NCI-H1092 treated with DMSO at 0.1 percent for 48 hours (cell line): Measurements from ENCODE around the gene RASGEF1C.
"Not testable (repeated sequence)": the region's sequence is repeated elsewhere in the genome, so short reads cannot be mapped to it uniquely, and the experiment has no call there.

Source experiments
- DNase-seq: peaks from one replicate; lab custom pipeline; 2025; lab: John Stamatoyannopoulos, UW

The RASGEF1C gene

DNA sequence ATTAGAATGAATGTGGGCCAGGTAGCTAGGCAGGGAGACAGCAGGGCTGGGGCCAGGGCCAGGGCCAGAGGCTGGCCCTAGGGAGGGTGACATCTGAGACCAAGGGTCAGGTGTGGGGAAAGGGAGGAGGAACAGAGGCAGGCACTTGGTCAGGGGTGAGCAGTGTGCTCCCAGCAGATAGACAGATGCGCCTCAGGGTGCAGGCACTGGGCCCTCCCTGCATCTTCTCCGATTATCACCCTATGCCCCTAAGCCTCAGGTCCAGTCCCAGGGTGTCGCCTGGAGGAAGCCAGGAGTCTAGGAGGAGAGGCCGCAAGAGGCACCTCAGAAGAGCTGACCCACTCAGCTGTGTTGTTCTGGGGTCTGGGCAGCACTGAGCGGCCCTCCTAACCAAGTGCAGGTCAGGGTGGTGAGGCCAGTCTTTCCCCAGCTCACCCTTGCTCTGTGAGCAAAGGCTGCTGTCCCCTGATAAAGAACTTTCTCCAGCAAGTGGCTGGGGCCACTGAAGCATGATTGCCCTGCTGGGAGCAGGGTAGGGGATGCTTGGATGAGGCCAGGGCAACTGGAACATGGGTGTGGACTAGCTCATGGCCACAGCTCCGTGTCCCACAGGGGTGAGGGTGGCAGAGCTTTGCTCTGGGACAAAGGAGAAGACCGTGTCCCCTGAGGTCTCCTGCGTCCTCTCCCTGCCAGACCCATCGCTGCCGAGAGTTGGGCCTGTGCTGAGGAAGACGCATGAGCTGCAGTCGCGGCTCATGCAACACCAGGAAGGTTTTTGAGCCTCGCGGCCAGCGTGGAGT lies 2.1 kb upstream of the RASGEF1C start:
- DNase-seq, result no peak

- DNase-seq, result not testable (repeated sequence)
These were observed 1.1 kb upstream of the RASGEF1C start for GRCh38 chr5:180210077-180210476.

DNA sequence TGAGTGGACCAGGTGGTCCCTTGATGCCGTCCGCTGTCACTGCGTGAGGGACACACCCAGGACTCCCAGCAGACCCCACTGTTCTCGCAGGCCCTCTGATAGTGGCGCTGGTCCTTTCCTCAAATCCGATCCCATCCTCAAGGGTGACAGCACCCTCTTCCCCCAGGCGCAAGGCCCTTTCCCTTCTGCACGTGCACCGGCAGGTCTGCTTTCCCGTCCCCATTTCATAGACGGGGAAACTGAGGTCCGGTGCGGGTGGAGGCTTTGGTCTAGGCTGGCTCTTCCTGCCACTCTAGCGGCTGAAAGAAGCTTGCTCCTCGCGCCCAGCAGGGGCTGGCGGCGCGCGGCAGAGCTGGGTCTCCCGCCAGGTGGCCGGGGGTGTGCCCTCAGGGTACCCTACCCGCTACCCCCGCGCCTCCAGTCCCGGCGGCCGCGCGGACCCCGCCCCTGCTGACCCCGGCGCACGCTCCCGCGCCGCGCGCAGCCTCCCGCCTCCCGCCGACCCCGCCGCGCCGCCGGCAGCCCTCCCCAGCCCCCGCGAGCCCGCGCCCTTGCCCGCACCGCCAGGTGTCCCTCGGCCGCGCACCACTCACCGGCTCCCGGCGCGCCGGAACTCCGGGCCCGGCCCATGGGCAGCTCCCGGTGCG lies 453 bp downstream of the RASGEF1C start:
- no peak for DNase-seq

- DNase-seq, result no peak
These were observed 975 bp downstream of the RASGEF1C start for GRCh38 chr5:180208038-180208434.

DNA sequence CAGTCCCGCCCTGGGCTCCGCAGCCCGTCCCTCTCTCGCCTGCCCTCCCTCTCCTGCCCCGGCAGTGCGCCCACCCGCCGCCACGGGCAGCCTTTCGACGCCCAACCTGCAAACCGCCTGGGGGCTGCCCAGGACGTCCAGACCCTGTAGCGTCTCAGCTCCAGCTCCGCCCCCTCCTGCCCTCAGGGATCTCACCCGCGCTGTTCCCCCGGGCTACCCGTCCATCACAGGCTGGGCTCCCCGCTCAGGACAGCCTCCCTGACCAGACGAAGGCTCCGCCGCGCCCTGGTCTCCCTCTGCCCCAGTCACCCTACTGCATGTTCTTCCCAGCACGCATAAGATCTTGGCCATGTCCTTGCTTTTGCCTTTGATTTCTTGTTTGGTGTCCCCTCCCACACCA lies 1.4 kb downstream of the RASGEF1C start:
- DNase-seq, result no peak

DNA sequence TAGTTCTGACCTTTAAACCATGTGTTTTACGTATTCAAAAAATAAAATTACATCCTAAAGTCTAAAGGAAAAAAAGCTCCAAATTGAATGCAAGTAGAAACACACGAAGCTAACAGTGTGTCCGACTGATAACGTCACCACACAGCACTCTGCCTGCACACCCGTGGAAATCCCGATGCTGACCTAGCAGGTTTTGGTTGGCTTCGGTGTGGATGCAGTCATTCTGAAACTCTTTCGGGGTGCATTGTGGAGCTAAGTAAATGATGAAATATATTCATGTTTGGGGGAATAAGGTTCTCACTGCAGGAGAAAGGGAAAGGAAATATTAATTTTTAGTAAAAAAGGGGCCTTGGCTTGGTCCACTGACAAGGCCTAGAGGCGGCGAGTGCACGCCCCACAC lies 2.0 kb downstream of the RASGEF1C start:
- no peak for DNase-seq

DNA sequence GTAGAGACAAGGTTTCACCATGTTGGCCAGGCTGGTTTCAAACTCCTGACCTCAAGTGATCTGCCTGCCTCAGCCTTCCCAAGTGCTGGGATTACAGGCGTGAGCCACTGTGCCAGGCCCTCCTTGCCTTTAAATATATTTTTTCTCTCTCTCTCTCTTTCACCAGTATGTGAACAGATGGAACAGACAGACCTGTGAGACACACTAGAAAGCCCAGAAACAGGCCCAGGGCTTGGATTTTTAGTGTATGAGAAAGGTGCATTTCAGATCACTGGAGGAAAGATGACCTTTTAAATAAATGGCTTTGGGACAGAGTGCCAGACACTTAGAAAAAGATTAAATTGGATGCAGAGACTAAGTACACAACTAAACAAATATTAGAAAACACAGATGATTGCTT lies 3.1 kb downstream of the RASGEF1C start:
- DNase-seq, result no peak

- no peak for DNase-seq
These were observed 4.7 kb downstream of the RASGEF1C start for GRCh38 chr5:180204276-180204819.

GRCh38 chr5:180202939-180203573 lies 6.0 kb downstream of the RASGEF1C start:
- no peak for DNase-seq

DNA sequence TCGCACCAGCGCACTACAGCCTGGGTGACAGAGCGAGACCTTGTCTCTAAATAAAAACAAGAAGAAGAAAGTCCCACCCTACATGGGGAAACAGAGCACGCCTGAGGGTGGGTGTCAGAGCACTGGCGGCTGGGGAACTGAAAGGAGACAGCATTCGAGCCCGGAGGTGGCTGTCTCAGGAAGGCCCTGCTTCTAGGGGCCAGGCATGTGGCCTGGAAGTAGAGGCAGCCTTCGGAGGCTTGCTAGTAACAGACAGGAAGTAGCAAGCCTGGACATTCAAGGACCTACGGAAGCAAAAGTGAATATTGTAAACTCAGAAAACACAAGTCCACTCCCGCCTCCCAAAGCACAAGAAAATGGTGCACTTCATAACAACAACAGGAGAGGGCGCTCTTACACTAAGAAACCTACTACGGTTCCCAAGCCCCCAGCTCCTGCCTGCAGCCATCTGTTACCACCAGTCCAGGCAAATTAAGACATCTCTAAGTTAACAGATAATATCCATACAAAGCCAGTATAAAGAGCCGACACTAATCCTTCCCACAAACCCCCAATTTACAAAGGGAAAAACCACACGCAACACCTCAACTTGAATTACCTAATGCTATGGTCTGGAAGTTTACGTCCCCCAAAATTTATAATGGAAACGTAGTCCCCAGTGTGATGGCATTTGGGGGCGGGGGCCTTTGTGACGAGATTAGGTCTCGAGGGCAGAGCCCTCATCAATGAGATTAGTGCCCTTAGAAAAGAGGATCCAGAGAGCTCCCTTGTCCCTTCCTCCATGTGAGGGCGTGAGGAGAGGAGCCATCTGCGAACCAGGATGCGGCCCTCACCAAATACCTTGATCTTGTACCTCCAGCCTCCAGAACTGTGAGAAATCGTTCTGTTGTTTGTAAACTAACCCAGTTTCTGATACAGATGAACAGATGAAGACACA lies 7.7 kb downstream of the RASGEF1C start:
- DNase-seq, result no peak

- DNase-seq, result no peak
These were observed 9.6 kb downstream of the RASGEF1C start for GRCh38 chr5:180199390-180199789.

- DNase-seq, result no peak
These were observed 10.8 kb downstream of the RASGEF1C start for GRCh38 chr5:180198208-180198607.

GRCh38 chr5:180197016-180197702 lies 11.9 kb downstream of the RASGEF1C start:
- DNase-seq, result no peak

DNA sequence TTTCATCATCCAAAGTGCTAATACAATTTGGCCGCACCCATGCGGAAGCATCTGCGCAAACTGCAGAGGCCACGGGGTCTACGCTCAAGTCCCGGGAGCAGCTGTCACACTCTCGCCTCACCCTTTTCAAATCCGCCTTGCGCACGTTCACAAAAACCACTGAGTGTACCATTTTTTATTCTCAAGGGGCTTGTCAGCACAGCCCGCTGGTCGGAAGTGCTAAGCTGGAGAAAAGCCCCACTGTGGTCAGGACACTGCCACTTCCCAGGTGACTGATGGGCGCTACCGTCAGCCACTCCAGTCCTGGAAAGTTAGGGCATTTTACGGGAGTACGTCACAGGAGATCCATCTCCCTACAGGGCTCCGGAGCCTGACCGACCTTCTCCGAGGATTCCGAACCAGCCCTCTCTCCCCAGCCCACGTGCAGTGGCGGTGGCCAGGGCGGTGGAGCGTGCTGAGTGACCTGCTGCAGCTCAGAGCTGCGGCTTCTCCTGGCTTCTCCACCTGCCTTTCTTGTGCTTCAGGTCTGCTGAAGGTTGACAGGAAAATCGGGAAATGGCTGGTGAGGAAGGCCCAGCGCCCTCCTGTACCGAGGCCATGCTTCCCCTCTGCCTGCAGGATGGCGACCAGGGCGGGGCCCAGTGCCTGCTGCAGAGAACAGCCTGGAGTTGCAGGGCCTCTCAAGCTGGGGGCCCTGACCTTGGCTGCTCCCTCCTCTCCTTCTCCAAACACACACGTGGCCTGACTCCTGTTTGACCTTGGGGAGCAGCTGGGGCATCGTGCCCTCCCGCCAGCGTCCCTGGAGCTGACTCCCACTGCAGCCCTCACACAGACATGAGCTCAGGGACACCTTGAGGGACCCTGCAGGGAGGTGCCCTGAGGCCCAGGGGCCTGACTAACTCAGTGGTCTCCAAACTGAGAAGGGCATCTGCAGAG lies 14.3 kb downstream of the RASGEF1C start:
- DNase-seq, result no peak

- no peak for DNase-seq
These were observed 15.1 kb downstream of the RASGEF1C start for GRCh38 chr5:180193749-180194375.

GRCh38 chr5:180191716-180192115 lies 17.3 kb downstream of the RASGEF1C start:
- DNase-seq, result no peak

DNA sequence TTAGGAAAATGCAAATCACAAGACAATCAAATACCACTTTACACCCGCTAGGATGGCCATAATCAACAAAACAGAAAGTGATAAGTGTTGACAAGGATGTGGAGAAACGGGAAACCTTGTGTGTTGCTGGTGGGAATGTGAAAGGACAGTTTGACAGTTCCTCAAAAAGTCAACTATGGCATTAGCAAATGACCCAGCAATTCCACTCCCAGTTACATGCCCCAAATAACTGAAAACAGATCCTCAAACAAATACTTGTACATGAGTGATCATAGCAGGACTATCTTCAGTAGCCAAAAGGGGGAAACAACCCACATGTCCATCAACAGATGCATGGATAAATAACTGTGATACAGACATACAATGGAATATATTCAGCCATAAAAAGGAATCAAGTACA lies 21.2 kb downstream of the RASGEF1C start:
- no peak for DNase-seq

DNA sequence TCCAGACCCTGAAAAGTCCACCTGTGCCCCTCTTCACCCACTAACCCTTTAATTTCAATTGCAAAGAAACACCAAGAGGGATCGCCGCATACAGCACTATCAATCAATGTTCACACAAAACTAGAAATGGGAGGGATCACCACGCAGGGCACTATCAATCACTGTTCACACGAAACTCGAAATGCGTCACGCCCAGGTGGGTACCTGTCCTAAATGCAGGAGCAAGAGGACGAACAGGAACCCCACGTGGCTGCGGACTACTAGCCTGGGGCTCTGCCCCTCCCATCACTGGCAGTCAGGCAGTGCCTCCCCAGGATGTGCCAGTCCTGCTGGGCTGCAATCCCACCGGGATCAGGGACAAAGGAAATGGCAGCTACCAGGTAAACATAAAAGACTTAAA lies 28.2 kb downstream of the RASGEF1C start:
- DNase-seq, result no peak

DNA sequence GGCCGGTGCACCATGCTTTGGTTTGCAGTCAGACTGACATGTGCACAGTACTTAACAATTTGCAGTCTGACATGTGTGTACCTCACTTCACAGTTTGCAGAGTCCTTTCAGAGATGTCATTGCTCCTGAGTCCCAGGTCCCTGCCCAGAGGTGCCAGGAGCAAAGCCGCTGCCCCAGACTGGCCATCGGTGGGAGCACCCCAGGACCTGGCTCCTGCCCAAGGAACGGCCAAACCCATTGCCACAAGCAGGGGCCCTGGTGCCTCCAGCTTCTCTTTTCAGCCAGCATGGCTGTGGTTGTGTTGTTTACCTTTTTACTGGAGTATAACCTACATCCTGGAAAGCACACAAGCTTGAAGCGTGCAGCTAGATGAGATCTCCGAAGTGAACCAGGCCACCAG lies 28.6 kb downstream of the RASGEF1C start:
- no peak for DNase-seq
